ENCODE data around the gene GRHPR.

DNA sequence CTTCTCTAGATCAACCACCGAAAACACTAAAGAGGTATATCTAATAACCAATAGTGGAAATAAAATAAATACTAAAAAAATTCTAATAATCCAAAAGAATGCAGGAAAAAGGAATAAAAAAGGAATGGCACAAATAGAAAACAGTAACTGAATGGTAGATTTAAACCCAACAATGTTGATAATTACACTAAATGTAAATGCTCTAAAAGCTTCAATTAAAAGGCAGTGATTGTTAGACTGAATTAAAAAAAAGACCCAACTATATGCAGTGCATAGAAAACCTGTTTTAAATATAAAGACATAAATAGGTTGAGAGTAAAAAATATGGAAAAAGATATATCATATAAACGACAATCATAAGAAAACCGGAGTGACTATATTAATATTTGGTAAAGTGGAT is 51.9 kb downstream of the GRHPR start:
- TF ChIP-seq, protein P1, sequence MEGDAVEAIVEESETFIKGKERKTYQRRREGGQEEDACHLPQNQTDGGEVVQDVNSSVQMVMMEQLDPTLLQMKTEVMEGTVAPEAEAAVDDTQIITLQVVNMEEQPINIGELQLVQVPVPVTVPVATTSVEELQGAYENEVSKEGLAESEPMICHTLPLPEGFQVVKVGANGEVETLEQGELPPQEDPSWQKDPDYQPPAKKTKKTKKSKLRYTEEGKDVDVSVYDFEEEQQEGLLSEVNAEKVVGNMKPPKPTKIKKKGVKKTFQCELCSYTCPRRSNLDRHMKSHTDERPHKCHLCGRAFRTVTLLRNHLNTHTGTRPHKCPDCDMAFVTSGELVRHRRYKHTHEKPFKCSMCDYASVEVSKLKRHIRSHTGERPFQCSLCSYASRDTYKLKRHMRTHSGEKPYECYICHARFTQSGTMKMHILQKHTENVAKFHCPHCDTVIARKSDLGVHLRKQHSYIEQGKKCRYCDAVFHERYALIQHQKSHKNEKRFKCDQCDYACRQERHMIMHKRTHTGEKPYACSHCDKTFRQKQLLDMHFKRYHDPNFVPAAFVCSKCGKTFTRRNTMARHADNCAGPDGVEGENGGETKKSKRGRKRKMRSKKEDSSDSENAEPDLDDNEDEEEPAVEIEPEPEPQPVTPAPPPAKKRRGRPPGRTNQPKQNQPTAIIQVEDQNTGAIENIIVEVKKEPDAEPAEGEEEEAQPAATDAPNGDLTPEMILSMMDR (IDR thresholded peaks at IDR 0.05) = no peak
- no peak for TF ChIP-seq POLR2A (IDR thresholded peaks at IDR 0.05)

Data from esophagus squamous epithelium (tissue), 4 donors.